GM13976 (cell line): ENCODE measurements around the gene HSPE1.
"Not testable (repeated sequence)": the region's sequence is repeated elsewhere in the genome, so short reads cannot be mapped to it uniquely, and the experiment has no call there.

Experiments used
- DNase-seq: peaks from one replicate; pipeline ENCODE4 v3.0.0; 2012; ENCODE audit warnings: low spot score
- CTCF ChIP-seq: IDR thresholded peaks from 2 replicates; pipeline ENCODE4 v1.5.1; 2012; ENCODE audit warnings: borderline replicate concordance, mild to moderate bottlenecking; ENCODE audit not compliant: insufficient read depth; ENCODE audit errors: extremely low read depth, missing control alignments, control extremely low read depth
- in situ Hi-C: fragments of 300-500 bp; cut with MboI; formaldehyde crosslinking; loops from one replicate; pipeline ENCODE4 v1.12.0; 2022; ENCODE audit warnings: low sequenced_read_pairs, mixed read lengths, inconsistent platforms; ENCODE audit not compliant: unreplicated experiment

The HSPE1 gene

DNA sequence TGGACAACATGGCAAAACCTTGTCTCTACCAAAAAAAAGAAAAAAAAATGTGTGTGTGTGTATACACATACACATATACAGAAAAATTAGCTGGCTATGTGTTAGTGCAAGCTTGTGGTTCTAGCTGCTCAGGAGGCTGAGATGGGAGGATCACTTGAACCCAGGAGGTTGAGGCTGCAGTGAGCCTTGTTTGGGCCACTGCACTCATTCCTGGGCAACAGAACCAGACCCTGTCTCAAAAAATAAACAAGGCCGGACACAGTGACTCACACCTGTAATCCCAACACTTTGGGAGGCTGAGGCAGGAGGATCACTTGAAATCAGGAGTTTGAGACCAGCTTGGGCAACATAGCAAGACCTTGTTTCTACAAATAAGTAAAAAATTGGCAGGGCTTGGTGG, 44.8 kb upstream of the HSPE1 start:
- in situ Hi-C loops = no loop called here
- DNase-seq = no peak
- TF ChIP-seq CTCF = no peak

DNA sequence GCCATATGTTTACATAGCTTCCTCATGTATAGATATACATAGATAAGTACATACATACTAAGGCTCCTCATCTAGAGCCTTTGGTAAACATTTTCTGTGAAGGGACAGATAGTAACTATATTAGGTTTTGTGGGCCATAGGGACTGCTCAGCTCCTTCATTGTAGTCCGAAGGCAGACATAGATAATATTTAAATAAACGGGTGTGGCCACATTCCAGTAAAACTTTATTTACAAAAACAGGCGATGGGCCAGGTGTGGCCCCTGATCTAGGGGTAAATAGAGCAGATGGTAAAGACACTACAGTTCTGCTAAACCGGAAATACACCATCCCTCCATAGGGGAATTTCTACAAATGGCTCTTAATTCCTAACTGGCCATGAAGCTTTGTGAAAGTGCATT, 39.5 kb upstream of the HSPE1 start:
- in situ Hi-C loops = no loop called here
- DNase-seq = no peak
- TF ChIP-seq CTCF = no peak

GRCh38 chr2:197461057-197461456, 39.1 kb upstream of the HSPE1 start:
- no peak for TF ChIP-seq CTCF
- in situ Hi-C loops = no loop called here
- DNase-seq = no peak

DNA sequence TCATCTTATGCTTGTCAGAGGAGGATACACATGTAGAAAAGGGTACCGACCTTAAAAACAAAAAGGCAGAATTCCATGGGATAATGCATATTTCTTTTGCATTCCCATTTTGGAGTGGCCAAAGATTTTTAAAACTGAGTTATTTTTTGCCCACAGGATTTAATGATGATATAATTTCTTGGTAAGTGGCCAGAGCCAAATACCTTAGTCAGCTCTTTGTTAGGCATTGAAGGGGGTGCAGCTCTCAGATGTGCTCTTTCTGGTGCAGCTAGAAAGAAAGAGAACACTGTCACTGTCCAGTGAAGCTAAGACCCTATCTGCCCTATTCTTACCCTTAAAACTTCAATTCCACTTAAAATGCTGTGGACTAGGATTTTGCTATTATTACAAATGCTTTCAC, 36.0 kb upstream of the HSPE1 start:
- DNase-seq = no peak
- TF ChIP-seq CTCF = no peak
- in situ Hi-C loops = no loop called here

GRCh38 chr2:197472166-197472565, 28.0 kb upstream of the HSPE1 start:
- TF ChIP-seq CTCF = no peak
- in situ Hi-C loops = no loop called here
- DNase-seq = no peak

DNA sequence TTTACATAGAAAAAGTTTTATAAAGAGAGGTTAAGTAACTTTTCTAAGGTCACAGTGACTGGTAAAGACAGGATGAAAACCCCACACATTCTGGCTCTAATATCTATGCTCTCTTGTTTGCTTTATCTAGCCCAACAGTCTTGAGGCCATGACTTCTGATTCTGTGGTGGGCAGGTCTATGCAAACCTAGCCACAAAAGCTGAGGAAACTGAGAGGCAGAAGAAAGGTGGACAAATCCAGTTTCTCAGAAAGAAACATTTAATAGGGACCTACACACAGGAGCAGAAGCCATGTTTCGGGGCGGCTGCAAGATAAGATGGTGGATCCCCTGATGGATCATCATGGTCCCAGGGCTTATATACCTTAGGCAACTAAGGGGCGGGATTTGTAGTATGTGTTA, 22.4 kb upstream of the HSPE1 start:
- DNase-seq = no peak
- in situ Hi-C loops = no loop called here
- TF ChIP-seq CTCF = no peak

DNA sequence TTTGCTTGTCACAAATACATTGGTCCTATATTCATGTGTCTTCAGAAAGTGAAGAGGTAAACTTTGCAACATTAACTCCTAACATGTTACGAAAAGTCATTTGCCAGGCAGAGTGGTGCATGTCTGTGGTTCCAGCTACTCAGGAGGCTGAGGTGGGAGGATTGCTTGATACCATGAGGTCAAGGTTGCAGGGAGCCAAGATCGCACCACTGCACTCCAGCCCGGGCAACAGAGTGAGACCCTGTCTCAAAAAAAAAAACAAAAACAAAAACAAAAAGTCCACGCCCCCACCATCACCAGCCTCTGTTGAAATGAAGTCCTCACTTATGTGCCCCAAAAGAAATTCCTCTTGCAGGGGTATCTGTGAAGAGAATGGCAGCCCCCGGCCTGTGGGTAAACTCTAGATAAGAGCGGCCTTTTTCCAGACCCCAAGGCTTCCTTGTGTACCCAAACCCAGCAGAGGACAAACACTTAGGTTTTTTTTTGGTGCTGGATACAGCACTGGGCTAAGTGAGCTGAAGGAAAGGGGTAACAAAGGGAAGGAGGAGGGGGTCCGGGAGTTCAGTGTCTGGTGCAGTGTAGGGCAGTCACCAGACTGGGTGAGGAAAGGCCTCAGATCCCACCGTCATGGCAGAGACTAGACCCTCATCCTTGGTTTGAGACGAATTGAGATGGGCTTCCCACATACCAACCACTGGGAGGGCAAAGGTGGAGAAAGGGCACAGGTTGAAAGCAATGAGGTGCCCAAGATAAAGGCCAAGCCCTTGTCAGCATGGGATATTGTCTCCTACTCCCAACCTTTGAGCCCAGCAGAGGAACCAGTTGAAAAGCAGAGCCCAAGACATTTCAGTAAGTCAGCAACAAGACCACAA, 19.8 kb upstream of the HSPE1 start:
- no peak for DNase-seq
- no peak for TF ChIP-seq CTCF
- in situ Hi-C loops = no loop called here

- DNase-seq = not testable (repeated sequence)
Observed at GRCh38 chr2:197484248-197484647, 15.9 kb upstream of the HSPE1 start.

More at GRCh38 chr2:197484248-197484647, 15.9 kb upstream of the HSPE1 start:
- in situ Hi-C loops = not testable (repeated sequence)
